HepG2 (cell line): ENCODE measurements around the gene CYSRT1. TPM values are rescaled to one million over a fixed set of nuclear protein-coding genes. Genes with fewer than 3 reads are reported as not detected.

ENCODE experiments used
- EEA1 ChIP-seq: sonication (generic); formaldehyde crosslinking; IDR thresholded peaks from 2 replicates; pipeline ENCODE4 v1.5.1; 2020; ENCODE audit warnings: mild to moderate bottlenecking, missing genetic modification reagents, borderline replicate concordance
- FIP1L1 ChIP-seq: fragments of 200-400 bp; formaldehyde crosslinking; IDR thresholded peaks from 2 replicates; pipeline ENCODE4 v1.6.1; 2018; ENCODE audit warnings: low read depth, mild to moderate bottlenecking, low read length, moderate library complexity, borderline replicate concordance; ENCODE audit not compliant: insufficient read depth
- HCFC1 ChIP-seq: fragments of 150-350 bp; IDR thresholded peaks from 2 replicates; pipeline ENCODE4 v1.6.1; 2014; ENCODE audit warnings: low read depth, low read length
- KDM5B ChIP-seq: sonication (generic); formaldehyde crosslinking; IDR thresholded peaks from 2 replicates; pipeline ENCODE4 v1.4.0; 2020; ENCODE audit warnings: missing genetic modification reagents, mild to moderate bottlenecking, borderline replicate concordance
- NFE2 ChIP-seq: sonication (generic); formaldehyde crosslinking; IDR thresholded peaks from 2 replicates; pipeline ENCODE4 v1.4.0; 2020; ENCODE audit warnings: missing genetic modification reagents
- NR1H2 ChIP-seq: sonication (generic); formaldehyde crosslinking; IDR thresholded peaks from 2 replicates; pipeline ENCODE4 v1.8.1; 2022; ENCODE audit warnings: low read depth, missing genetic modification reagents, borderline replicate concordance
- RELA ChIP-seq: sonication (generic); formaldehyde crosslinking; IDR thresholded peaks from 2 replicates; pipeline ENCODE4 v1.4.0; 2020; ENCODE audit warnings: missing genetic modification reagents
- RFX5 ChIP-seq: IDR thresholded peaks from 2 replicates; pipeline ENCODE4 v1.6.1; 2011; ENCODE audit warnings: low read depth, low read length, improper control_type of control experiment
- SMARCC2 ChIP-seq: fragments of 450-650 bp; IDR thresholded peaks from 2 replicates; pipeline ENCODE4 v1.6.1; 2017; ENCODE audit warnings: antibody characterized with exemption, mild to moderate bottlenecking
- SSRP1 ChIP-seq: IDR thresholded peaks from 2 replicates; pipeline ENCODE4 v1.6.1; 2016; ENCODE audit warnings: control low read depth
- TEF ChIP-seq: sonication (generic); formaldehyde crosslinking; IDR thresholded peaks from 2 replicates; pipeline ENCODE4 v1.5.0; 2020; ENCODE audit warnings: missing genetic modification reagents
- TRAFD1 ChIP-seq: sonication (generic); formaldehyde crosslinking; IDR thresholded peaks from 2 replicates; pipeline ENCODE4 v1.5.1; 2020; ENCODE audit warnings: missing genetic modification reagents, mild to moderate bottlenecking, borderline replicate concordance
- ZNF33B ChIP-seq: sonication (generic); formaldehyde crosslinking; IDR thresholded peaks from 2 replicates; pipeline ENCODE4 v1.5.1; 2020; ENCODE audit warnings: mild to moderate bottlenecking, missing genetic modification reagents
- ZNF558 ChIP-seq: sonication (generic); formaldehyde crosslinking; IDR thresholded peaks from 2 replicates; pipeline ENCODE4 v1.9.0; 2022; ENCODE audit warnings: mild to moderate bottlenecking, missing genetic modification reagents, borderline replicate concordance
- ZNF567 ChIP-seq: sonication (generic); formaldehyde crosslinking; IDR thresholded peaks from 2 replicates; pipeline ENCODE4 v1.8.1; 2023; ENCODE audit warnings: mild to moderate bottlenecking, missing genetic modification reagents, borderline replicate concordance
- ZNF609 ChIP-seq: sonication (generic); formaldehyde crosslinking; IDR thresholded peaks from 2 replicates; pipeline ENCODE4 v1.4.0; 2020; ENCODE audit warnings: mild to moderate bottlenecking, missing genetic modification reagents, borderline replicate concordance
- ZNF713 ChIP-seq: sonication (generic); formaldehyde crosslinking; IDR thresholded peaks from 2 replicates; pipeline ENCODE4 v1.4.0; 2020; ENCODE audit warnings: mild to moderate bottlenecking, missing genetic modification reagents
- ZNF724P ChIP-seq: sonication (generic); formaldehyde crosslinking; IDR thresholded peaks from 2 replicates; pipeline ENCODE4 v1.8.0; 2022; ENCODE audit warnings: missing genetic modification reagents, borderline replicate concordance
- polyA plus RNA-seq, 8 experiments: library from polyadenylated mRNA; depleted of rRNA in 3 of 8; stranded (reverse) in 7 of 8; unstranded in 1 of 8; fragments of >200 nt; fragmentation: Illumina TruSeq in 4 of 8; extraction: Trizol in 4 of 8; gene quantifications; 2 replicates each; pipeline versions ENCODE4 v1.2.1 to v1.2.3, GENCODE V29; 2011 to 2016; ENCODE audit warnings: low read depth in 4 of 8, missing spikeins in 1 of 8, mixed read lengths in 1 of 8; ENCODE audit not compliant: insufficient read depth in 1 of 8
- total RNA-seq, 5 experiments: library from RNA; depleted of rRNA; stranded (reverse); fragments of >200 nt; fragmentation: Illumina TruSeq; extraction: Trizol; gene quantifications; 2 replicates each; pipeline ENCODE4 v1.2.3, GENCODE V29; 2016; ENCODE audit warnings: low read depth in 1 of 5

The CYSRT1 gene
- total and polyA plus RNA-seq, 2 of the 13 experiments (the other 11 are each of a cell fraction or from before 2014, with no cell fraction given) = 1.5 to 2.1 TPM

- no peak for TF ChIP-seq ZNF33B (CRISPR knock-in tag)
- TF ChIP-seq TEF (CRISPR knock-in tag) = no peak
- 0 out of 2 replicates have a peak, but pooled peaks have one; percentile 44 for TF ChIP-seq ZNF567 (CRISPR knock-in tag)
- 0 out of 2 replicates have a peak, but pooled peaks have one; percentile 69 for TF ChIP-seq ZNF609 (CRISPR knock-in tag)
- TF ChIP-seq RFX5 = no peak
- peak; percentile 8; the same call in 1 of the 2 replicates for TF ChIP-seq EEA1 (CRISPR knock-in tag)
- TF ChIP-seq NR1H2 (CRISPR knock-in tag) = no peak
- 0 out of 2 replicates have a peak, but pooled peaks have one; percentile 43 for TF ChIP-seq ZNF558
- no peak for TF ChIP-seq SMARCC2
- no peak for TF ChIP-seq FIP1L1
- TF ChIP-seq TRAFD1 (CRISPR knock-in tag) = no peak
- TF ChIP-seq HCFC1 = no peak
- TF ChIP-seq NFE2 (CRISPR knock-in tag) = no peak
- peak; percentile 35; the same call in 1 of the 2 replicates for TF ChIP-seq ZNF713 (CRISPR knock-in tag)
- TF ChIP-seq RELA = 0 out of 2 replicates have a peak, but pooled peaks have one; percentile 33
- no peak; the same call in 1 of the 2 replicates for TF ChIP-seq KDM5B (CRISPR knock-in tag)
- TF ChIP-seq ZNF724P (CRISPR knock-in tag) = no peak
- TF ChIP-seq SSRP1 (CRISPR knock-in tag) = no peak
Observed at GRCh38 chr9:137229903-137230704, 5.1 kb downstream of the CYSRT1 start (continued).
